GM13977 (cell line): ENCODE data around the gene ACTR3.

Experiments
- DNase-seq: peaks from one replicate; pipeline ENCODE4 v3.0.0; 2012; ENCODE audit warnings: low spot score
- CTCF ChIP-seq: IDR thresholded peaks from 2 replicates; pipeline ENCODE4 v1.5.1; 2012; ENCODE audit warnings: mild to moderate bottlenecking, control low read depth; ENCODE audit not compliant: insufficient read depth; ENCODE audit errors: extremely low read depth, missing control alignments
- in situ Hi-C: fragments of 300-500 bp; cut with MboI; formaldehyde crosslinking; loops from one replicate; pipeline ENCODE4 v1.12.0; 2022; ENCODE audit warnings: low sequenced_read_pairs, low pct_unique_long_range_greater_than_20kb, mixed read lengths, inconsistent platforms; ENCODE audit not compliant: unreplicated experiment

ACTR3 gene

GRCh38 chr2:114011713-114012112 is 121.8 kb downstream of the ACTR3 start:
- no peak for TF ChIP-seq CTCF
- no peak for DNase-seq
- in situ Hi-C loops, result no loop called here
